Fibroblast of peridontal ligament (primary cell): ENCODE measurements around the gene C4orf51.

Experiments
- DNase-seq: peaks from one replicate; pipeline ENCODE4 v3.0.0-alpha.2; 2010; ENCODE audit errors: extremely low read depth

C4orf51 gene

DNA sequence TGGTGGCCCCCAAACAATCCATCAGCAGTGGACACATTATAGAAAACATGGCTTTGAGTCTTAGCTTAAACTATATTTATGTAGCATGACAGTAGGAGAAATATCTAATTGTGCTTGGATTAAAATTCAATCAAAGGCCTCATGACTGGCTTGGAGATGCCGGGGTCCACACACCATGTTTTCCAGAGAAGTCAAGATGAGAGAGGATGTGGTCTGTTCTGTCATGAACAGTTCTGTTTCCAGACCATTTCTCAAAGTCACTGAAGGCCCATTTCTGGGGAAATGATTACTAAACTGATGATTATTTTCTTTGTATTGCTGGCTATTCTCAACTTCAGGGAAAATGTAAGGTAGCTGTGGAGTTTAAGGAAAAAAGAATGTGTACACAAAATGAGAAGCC, 76.3 kb downstream of the C4orf51 start:
- DNase-seq = no peak

GRCh38 chr4:145757188-145757587, 77.2 kb downstream of the C4orf51 start:
- DNase-seq = no peak

DNA sequence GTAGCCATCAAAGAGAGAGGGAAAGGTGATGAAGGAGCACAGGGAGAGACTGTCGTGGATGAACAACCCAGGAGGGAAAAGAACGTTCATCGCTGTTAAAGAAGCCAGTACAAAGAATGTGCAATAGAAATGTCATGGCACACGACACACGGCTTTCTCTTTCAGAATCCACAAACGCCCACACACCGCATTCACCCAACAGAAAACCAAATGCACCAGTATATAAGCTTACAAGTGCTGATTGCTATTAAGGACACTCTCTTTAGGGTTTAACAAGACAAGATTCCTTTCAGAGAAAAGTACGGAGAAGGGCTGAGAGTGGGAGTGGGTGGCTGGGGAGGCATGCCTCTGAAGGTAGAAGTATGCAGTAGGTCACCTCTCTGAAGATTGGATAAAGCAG, 80.2 kb downstream of the C4orf51 start:
- no peak for DNase-seq

- no peak for DNase-seq
These were observed 81.3 kb downstream of the C4orf51 start for GRCh38 chr4:145760961-145761929.

GRCh38 chr4:145762719-145763118, 82.8 kb downstream of the C4orf51 start:
- no peak for DNase-seq

GRCh38 chr4:145763399-145763798, 83.5 kb downstream of the C4orf51 start:
- no peak for DNase-seq

DNA sequence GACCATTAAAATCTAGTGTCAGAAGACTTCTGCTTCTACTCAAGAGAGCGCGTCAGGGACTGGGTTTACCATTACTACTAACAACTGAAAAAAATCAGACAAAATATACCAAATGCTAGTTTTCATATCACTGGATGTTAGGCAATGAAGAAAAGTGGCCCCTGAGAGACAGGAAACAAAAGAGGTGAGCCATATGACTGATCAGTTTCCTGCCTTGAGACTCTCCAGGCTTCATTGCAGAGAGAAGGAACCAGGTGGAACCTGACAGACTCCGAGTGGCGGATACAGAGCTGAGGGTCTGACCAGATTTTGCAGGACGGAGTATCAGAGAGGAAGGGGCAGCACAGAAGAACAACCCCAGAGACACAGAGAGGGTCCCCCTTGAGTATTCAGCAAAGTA, 86.3 kb downstream of the C4orf51 start:
- no peak for DNase-seq

DNA sequence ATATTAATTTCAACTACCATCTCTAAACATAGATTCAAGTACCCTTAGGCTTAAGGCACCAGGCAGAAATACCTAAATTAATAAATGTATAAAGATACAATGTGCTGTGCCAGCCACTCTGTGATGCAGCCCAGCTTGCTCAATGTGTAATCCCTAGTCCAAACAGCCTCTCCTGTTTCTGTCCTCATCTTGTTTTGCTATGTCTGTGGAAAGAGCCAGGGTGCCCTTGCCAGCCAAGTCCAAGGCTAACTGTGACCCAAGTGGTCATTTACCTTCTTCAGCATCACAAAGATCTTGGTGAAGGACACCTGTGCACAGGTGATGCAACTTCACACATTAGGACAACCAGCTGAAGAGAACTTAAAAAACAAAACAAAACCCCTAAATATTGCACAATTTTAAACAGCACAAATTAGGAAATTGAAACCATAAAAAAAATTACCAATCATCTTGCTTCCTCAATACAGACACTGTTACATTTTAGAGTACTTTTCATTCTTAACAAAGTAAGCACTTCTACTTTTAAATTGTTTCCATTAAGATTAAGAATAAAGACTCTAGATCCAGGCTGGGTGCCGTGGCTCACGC, 89.6 kb downstream of the C4orf51 start:
- no peak for DNase-seq

- DNase-seq = no peak
These were observed 90.2 kb downstream of the C4orf51 start for GRCh38 chr4:145770124-145770523.

DNA sequence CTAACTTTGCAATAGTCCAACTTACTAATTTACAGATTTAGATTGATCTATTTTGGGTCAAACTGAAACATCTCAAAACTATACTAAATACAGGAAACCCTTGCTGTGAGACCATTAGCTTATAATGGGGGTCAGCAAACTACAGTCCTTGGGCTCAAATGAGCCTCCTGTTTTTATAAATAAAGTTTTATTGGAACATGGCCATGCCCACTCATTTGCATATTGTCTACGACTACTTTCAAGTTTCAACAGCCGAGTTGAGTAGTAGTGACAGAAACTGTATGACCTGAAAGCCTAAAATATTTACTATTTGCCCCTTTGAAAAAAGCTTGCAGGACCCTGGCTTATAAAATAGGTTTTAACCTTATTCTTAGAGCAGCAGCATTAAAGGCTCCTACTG, 92.4 kb downstream of the C4orf51 start:
- no peak for DNase-seq

GRCh38 chr4:145773581-145774234, 93.8 kb downstream of the C4orf51 start:
- no peak for DNase-seq

DNA sequence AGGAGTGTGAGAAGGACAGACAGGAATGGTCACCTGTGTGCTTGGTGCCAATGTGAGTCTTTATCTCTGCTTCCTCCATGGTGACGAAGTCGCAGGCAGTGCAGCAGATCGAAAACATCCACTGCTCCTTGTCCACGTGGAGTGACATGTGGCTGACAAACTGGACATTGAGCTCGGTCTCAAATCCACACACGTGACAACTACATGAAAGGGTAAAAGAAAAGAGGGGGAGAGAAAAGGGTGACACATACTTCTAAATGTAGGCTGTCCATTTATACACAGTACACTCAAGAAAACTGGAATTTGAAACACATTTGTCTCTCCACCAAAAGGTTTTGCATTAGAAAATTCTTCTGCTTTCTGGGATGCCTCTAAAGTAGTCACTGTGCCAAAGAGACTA, 94.5 kb downstream of the C4orf51 start:
- DNase-seq = no peak

DNA sequence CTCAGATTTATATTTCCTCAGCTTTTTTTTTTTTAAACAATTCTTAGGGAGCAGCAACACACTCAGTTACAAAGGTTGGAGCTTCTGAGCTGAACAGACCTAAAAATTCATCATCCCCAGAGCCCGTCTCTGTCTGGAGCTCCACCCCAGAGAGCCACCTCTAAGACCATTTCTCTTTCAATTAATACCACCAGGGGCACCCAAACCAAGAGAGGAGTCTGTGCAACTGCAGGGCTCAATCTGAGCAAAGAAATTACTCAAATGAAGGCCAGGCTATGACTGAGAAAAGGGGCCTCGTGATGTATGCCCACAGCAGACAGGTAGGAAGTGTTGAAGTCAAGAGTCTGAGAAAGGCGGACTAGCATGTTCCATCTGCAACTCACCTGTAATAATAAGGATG, 95.5 kb downstream of the C4orf51 start:
- no peak for DNase-seq

DNA sequence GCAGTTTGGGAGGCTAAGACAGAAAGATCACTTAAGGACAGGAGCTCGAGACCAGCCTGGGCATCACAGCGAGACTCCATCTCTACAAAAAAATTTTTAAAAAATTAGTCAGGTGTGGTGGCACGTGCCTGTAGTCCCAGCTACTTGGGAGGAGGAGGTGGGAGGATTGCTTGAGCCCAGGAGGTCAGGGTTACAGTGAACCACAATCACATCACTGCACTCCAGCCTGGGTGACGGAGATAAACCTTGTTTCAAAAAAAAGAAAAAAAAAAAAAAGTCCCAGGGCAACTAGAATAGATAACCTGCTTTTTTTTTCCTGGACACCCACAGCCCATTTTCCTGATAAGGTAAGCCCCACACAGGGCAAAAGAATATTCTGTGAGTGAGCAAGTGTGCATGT, 96.3 kb downstream of the C4orf51 start:
- no peak for DNase-seq

DNA sequence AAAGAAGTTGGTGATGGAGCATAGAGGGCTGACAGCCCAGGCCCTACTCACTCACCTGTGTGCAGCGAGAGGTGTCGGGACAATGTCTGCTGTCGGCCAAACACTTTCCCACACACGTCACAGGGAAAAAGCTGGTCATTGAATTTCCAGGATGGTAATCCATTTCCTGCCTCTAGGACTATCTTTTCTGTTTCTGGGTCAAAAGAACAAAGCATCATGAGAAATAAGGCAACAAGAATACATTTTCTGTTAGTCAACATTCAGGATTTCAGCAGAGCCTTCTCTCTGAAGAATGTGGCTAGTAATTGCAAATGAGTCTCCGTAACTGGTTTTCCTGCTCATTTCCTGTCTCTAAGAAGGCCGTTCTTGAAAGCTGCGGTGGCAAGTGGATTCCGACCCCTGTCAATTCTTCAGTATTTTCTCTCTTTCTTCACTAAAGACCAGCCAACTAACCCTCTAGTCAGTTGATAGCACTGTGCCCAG, 99.4 kb downstream of the C4orf51 start:
- peak; percentile 12 for DNase-seq

GRCh38 chr4:145781351-145781750, 101.4 kb downstream of the C4orf51 start:
- no peak for DNase-seq
